Right ventricle myocardium superior (tissue), 1 donor: ENCODE measurements around the gene MAGEL2. TPM values are rescaled to one million over a fixed set of nuclear protein-coding genes. Genes with fewer than 3 reads are reported as not detected.
"Not testable (repeated sequence)": the region's sequence is repeated elsewhere in the genome, so short reads cannot be mapped to it uniquely, and the experiment has no call there.

Experiments
- ATAC-seq: fragments of 200-7000 bp; cut with Tn5 transposase; one replicate; pipeline ENCODE4 v1.9.1; 2020; ENCODE audit warnings: mild to moderate bottlenecking; ENCODE audit not compliant: poor library complexity
- DNase-seq: peaks from one replicate; pipeline ENCODE4 v3.0.0-alpha.2; 2020
- intact Hi-C: fragments of 100-400 bp; cut with DNase I; formaldehyde crosslinking; loops from one replicate; pipeline ENCODE4 v1.11.2; 2022
- total RNA-seq: library from RNA; stranded (reverse); fragmentation: NEBNext Ultra II Directional; extraction: Animal tissue kit (Norgen Biotek cat#: 25700); gene quantifications from one replicate; pipeline ENCODE4 v1.2.1, GENCODE V29; 2021
- donor health status: DM: no; HTN: yes; CAD: no; lungs with severe emphysema.

The MAGEL2 gene
- total RNA-seq, 1 donor from 2014 or later, result not detected

DNA sequence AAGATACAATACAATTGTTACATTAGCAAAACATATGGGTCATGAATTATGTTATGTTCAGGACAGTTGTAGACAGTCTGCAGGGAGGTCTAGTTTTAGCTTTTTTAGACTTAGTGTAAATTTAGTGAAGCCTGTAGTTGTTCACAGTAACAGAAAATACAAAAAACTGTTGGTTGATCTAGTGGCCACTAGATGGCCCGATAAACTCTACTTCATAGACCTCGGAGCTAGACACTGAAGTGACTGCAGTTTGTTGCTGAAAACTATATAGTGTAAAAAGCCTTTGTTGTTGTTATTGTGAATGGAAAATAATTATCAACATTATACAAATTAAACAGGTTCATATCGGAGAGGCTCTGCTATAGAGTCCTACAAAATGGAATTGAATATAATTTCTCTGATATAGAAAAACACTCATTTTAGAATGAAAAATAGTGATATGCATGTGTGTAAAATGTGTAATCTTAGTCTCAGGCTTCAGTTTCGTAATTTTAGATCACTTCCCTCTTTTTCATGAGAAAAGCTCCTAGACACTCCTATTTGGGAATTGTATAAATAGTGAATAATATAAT, 18.3 kb downstream of the MAGEL2 start:
- ATAC-seq, result no peak
- intact Hi-C loops, result no loop called here
- no peak for DNase-seq

DNA sequence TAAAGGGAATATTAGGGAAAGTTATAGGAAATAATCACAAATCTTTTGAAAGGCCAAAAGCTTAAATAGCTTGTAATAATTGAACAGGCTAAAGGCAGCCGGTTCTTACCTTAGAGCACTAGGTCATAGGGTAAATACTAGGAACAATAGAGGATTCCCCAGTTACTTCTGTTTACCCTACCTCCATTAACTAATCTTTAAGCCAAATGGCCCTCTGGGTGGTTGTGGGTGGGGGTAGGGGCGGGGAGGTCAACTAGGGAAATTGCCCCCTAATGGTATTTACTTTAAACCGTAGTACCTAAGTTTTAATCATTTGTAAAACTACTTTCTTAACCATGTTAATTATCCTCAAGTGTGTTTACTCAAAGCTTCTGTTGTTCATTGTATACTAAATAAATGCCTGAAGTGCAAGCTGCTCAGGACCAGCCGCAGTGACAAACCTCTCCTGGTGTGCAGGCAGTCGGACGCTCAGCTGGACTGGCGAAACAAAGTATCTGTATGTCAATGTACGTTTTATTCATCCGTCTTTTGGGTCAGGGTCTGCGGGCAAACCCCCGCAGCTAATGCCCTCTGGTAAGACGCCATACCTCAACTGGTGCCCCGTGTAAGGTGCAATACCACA, 18.9 kb downstream of the MAGEL2 start:
- intact Hi-C loops, result no loop called here
- ATAC-seq (no peak), DNase-seq (no peak)

DNA sequence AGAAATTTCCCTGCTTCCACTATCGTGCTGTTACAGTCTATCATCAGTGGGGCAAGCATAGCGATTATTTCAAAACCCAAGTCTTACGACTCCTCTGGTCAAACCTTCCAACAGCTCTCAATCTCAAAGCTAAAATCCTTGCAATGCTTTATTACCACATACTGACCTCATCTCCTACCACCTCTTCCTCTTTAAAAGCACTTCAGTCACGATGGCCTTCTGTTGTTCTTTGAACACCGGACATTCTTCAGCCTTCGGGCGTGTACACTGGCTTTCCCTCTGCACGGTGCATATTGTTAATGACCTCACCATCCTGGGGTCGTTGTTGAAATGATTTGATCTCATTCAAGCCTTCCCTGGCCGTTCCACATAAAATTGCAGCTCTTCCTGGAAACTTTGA, 31.1 kb downstream of the MAGEL2 start:
- ATAC-seq (no peak), DNase-seq (no peak)
- intact Hi-C loops, result no loop called here

- intact Hi-C loops, result no loop called here
- DNase-seq (no peak), ATAC-seq (no peak)
These were observed 41.4 kb downstream of the MAGEL2 start for GRCh38 chr15:23606226-23606625.

GRCh38 chr15:23602124-23602523, 45.5 kb downstream of the MAGEL2 start:
- ATAC-seq, result no peak
- intact Hi-C loops, result no loop called here
- DNase-seq, result no peak

GRCh38 chr15:23599053-23599452, 48.6 kb downstream of the MAGEL2 start:
- intact Hi-C loops, result no loop called here
- ATAC-seq (no peak), DNase-seq (no peak)

- DNase-seq, ATAC-seq, intact Hi-C loops: not testable (repeated sequence)
These were observed 50.4 kb downstream of the MAGEL2 start for GRCh38 chr15:23597278-23597677.

DNA sequence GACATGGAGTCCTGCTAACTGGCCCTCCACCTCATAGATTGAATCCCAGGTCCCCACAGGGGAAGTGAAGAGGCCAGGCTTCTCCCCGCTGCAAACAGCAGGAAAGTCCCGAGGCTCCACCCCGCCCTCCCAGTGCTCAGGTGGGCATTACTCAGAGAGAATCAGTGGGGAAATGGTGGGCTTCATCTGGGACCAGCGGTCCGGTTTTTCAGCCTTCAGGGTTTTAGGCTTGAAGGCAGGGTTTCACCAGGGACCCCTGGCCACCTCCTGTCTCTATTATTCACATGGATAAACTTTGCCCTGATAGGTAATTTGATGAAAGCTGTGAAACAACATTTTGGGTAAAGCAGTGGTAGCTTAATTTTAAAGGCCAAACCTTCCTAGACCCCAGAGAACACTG, 50.9 kb downstream of the MAGEL2 start:
- ATAC-seq (no peak), DNase-seq (no peak)
- intact Hi-C loops, result no loop called here

GRCh38 chr15:23595368-23595767, 52.3 kb downstream of the MAGEL2 start:
- intact Hi-C loops, result no loop called here
- no peak for ATAC-seq

GRCh38 chr15:23594252-23594770, 53.4 kb downstream of the MAGEL2 start:
- no peak for DNase-seq
- intact Hi-C loops, result no loop called here
- no peak for ATAC-seq

More at GRCh38 chr15:23595368-23595767, 52.3 kb downstream of the MAGEL2 start:
- DNase-seq, result no peak

Other genes with a start within 250 kb of the MAGEL2 start
- not detected for gene GOLGA6L2, start 200.6 kb downstream of the MAGEL2 start, total RNA-seq
- 0.38 TPM for gene MKRN3, start 82.2 kb downstream of the MAGEL2 start, total RNA-seq
- gene NDN, start 39.4 kb upstream of the MAGEL2 start, total RNA-seq, result 37.7 TPM